ENCODE measurements around the gene FSTL1.

Gene FSTL1

DNA sequence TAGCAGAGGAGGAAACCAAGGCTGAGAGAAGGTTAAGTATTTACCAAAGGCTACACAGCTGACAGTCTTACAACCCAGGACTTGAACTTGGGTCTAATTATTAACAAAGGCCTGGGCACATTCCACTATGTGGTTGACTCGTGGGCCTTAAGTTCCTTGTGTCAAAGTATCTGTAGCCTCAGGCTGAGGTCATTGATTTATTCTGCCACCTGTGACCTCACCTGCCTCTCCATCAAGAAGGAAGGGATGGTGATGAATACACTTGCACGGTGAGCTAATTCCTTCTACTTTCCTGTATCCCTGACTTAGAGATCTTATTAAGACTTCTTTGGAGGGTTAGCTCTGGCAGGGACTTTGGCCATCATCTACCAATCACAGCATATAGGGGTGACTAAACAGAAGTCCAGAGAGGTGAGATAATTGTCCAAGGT, 81.7 kb downstream of the FSTL1 start:
- Histone ChIP-seq H3K4me3 (replicated peaks; ENCODE audit: insufficient read depth, low read length) (no peak overlapping the region), H3K27me3 (ENCODE audit: insufficient read depth, poor library complexity, severe bottlenecking) (peaks cover 2% of the 10 kb centered on the region), H3K27ac (replicated peaks) (no peak overlapping the region)
- no peak for DNase-seq (ENCODE audit: low read depth in 1 of 2, low spot score in 1 of 2)
- no peak for TF ChIP-seq GABPA (IDR thresholded peaks at IDR 0.05; ENCODE audit: low read depth)
- TF ChIP-seq, protein P1, sequence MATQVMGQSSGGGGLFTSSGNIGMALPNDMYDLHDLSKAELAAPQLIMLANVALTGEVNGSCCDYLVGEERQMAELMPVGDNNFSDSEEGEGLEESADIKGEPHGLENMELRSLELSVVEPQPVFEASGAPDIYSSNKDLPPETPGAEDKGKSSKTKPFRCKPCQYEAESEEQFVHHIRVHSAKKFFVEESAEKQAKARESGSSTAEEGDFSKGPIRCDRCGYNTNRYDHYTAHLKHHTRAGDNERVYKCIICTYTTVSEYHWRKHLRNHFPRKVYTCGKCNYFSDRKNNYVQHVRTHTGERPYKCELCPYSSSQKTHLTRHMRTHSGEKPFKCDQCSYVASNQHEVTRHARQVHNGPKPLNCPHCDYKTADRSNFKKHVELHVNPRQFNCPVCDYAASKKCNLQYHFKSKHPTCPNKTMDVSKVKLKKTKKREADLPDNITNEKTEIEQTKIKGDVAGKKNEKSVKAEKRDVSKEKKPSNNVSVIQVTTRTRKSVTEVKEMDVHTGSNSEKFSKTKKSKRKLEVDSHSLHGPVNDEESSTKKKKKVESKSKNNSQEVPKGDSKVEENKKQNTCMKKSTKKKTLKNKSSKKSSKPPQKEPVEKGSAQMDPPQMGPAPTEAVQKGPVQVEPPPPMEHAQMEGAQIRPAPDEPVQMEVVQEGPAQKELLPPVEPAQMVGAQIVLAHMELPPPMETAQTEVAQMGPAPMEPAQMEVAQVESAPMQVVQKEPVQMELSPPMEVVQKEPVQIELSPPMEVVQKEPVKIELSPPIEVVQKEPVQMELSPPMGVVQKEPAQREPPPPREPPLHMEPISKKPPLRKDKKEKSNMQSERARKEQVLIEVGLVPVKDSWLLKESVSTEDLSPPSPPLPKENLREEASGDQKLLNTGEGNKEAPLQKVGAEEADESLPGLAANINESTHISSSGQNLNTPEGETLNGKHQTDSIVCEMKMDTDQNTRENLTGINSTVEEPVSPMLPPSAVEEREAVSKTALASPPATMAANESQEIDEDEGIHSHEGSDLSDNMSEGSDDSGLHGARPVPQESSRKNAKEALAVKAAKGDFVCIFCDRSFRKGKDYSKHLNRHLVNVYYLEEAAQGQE (IDR thresholded peaks at IDR 0.05; ENCODE audit: insufficient replicate concordance, low read depth), result no peak
- TF ChIP-seq, protein P2, sequence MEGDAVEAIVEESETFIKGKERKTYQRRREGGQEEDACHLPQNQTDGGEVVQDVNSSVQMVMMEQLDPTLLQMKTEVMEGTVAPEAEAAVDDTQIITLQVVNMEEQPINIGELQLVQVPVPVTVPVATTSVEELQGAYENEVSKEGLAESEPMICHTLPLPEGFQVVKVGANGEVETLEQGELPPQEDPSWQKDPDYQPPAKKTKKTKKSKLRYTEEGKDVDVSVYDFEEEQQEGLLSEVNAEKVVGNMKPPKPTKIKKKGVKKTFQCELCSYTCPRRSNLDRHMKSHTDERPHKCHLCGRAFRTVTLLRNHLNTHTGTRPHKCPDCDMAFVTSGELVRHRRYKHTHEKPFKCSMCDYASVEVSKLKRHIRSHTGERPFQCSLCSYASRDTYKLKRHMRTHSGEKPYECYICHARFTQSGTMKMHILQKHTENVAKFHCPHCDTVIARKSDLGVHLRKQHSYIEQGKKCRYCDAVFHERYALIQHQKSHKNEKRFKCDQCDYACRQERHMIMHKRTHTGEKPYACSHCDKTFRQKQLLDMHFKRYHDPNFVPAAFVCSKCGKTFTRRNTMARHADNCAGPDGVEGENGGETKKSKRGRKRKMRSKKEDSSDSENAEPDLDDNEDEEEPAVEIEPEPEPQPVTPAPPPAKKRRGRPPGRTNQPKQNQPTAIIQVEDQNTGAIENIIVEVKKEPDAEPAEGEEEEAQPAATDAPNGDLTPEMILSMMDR (IDR thresholded peaks at IDR 0.05; ENCODE audit: insufficient read depth, low read length), result no peak
- TF ChIP-seq POLR2AphosphoS5 (IDR thresholded peaks at IDR 0.05; ENCODE audit: low read depth), result no peak
- TF ChIP-seq SPI1 (IDR thresholded peaks at IDR 0.05; ENCODE audit: borderline replicate concordance, low read depth), result no peak

- Histone ChIP-seq H3K27me3 (ENCODE audit: insufficient read depth, poor library complexity, severe bottlenecking) (peaks cover 2% of the 10 kb centered on the region), H3K27ac (replicated peaks) (no peak overlapping the region), H3K4me3 (replicated peaks; ENCODE audit: insufficient read depth, low read length) (no peak overlapping the region)
- no peak for TF ChIP-seq POLR2AphosphoS5 (IDR thresholded peaks at IDR 0.05; ENCODE audit: low read depth)
- TF ChIP-seq GABPA (IDR thresholded peaks at IDR 0.05; ENCODE audit: low read depth), result no peak
- TF ChIP-seq, protein P2 (IDR thresholded peaks at IDR 0.05; ENCODE audit: insufficient read depth, low read length), result no peak
- TF ChIP-seq, protein P1 (IDR thresholded peaks at IDR 0.05; ENCODE audit: insufficient replicate concordance, low read depth), result no peak
- no peak for TF ChIP-seq SPI1 (IDR thresholded peaks at IDR 0.05; ENCODE audit: borderline replicate concordance, low read depth)
- DNase-seq (ENCODE audit: low read depth in 1 of 2, low spot score in 1 of 2), result no peak
Measured at GRCh38 chr3:120368172-120368571, 82.6 kb downstream of the FSTL1 start.

GRCh38 chr3:120364821-120365220, 86.0 kb downstream of the FSTL1 start:
- no peak overlapping the region for H3K4me3 ChIP-seq (replicated peaks; ENCODE audit: insufficient read depth, low read length)
- TF ChIP-seq GABPA (IDR thresholded peaks at IDR 0.05; ENCODE audit: low read depth) (no peak), SPI1 (IDR thresholded peaks at IDR 0.05; ENCODE audit: borderline replicate concordance, low read depth) (no peak), POLR2AphosphoS5 (IDR thresholded peaks at IDR 0.05; ENCODE audit: low read depth) (no peak)
- TF ChIP-seq, protein P1 (IDR thresholded peaks at IDR 0.05; ENCODE audit: insufficient replicate concordance, low read depth), result no peak
- TF ChIP-seq, protein P2 (IDR thresholded peaks at IDR 0.05; ENCODE audit: insufficient read depth, low read length), result no peak
- peaks cover 2% of the 10 kb centered on the region for H3K27me3 ChIP-seq (ENCODE audit: insufficient read depth, poor library complexity, severe bottlenecking)
- no peak for DNase-seq (ENCODE audit: low read depth in 1 of 2, low spot score in 1 of 2)
- no peak overlapping the region for H3K27ac ChIP-seq (replicated peaks)
